Measurements from ENCODE around the gene PHKA2.

Gene PHKA2

DNA sequence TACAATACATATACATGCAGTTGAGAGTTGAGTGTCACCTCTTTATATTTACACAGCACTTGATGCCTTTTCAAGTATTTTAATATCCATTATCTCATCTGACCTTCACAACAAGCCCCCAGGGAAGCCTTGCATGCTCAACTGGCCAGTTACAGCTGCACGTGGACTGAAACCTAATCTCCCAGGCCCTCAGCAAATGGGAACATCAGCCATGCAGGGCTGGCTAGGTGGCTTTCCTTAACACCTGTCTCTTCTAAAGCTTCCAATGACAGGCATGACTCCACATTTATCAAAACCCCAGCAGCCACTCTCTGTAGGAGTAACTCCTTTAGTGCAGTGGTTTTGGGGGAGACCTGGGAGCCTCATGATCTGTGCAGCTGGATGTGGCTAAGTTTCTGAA is 56.4 kb downstream of the PHKA2 start:
- no peak for DNase-seq (ENCODE audit: low read depth)

DNA sequence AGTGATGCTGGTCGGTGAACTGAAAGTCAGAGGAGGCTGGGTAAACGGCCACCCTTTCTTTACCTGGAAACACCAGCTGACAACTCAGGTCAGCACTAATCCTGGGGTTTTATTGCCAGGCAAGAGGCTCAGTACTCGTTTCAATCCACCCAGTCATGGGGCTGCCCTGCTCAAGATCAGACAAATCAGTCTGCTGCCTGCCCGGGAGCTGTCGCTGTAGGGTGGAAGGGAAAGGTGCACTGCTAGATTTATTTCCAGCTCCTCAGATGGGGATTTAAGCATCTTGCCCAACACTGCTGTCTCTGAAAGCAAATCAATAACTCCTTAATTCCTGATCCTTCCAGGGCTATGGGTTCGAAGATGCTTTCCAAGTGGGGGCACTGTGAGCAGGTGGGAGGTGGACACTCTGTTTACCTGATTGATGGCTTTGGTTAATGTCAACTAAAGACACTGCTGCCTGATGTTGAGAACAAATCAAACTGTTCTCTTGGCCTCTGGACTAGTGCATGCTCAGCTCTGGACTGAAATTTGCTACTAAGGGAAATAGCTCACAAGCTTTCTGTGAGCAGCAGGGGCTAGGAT is 59.3 kb downstream of the PHKA2 start:
- DNase-seq (ENCODE audit: low read depth): no peak

DNA sequence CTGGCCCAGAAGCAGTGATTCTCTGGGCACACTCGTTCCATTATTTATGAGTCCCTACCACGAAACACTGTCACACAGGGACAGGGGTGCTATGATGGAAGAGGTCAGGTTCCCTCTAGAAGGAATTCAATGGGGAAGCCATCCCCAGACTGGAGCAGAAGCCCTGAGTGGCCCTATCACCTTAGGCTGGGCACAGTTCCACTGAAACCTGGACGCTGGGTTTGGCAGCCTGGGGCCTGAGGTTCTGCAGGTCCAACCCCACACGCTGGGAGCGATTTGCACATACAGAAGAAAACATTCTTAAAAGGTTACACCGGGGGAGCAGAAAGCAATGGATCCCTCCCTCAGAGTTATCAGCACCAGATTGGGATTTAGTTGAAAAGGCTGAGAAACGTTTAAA is 63.3 kb downstream of the PHKA2 start:
- DNase-seq (ENCODE audit: low read depth): no peak

DNA sequence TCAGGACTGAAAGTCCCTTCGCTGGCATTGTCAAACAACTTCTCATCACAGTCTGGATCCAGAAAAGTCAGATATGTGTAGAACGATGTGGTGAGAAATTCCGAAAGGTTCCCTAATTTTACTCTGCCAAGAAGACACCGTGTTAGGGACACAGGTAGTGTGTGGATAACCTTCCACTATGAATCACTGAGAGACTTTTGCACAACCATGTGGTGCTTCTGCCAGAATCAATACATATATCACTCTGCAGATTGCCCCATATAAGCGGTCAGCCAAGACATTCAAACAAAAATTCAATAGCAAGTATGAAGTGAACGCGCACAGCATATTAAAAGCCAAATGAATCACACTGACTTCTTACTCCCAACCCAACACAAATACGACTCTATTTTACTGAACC is 63.8 kb downstream of the PHKA2 start:
- DNase-seq (ENCODE audit: low read depth): no peak

DNA sequence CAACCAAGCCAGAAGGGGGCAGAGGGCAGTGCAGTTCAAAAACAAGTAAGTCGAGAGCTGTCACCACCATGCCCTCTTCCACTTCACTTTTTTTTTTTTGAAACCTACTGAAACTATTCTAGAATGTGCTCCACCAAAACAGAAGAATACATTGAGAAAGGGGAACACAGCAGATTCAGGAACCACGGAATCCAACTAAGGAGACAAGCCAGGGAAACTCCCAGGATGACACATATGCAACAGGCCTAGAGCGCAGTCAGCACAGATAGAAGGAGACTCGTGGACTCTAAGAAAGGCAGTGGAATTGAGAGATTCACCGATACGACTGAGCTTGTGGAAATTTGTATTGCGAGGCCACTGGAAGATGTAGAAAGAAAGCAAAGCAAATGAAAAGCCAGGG is 66.1 kb downstream of the PHKA2 start:
- DNase-seq (ENCODE audit: low read depth): no peak

DNA sequence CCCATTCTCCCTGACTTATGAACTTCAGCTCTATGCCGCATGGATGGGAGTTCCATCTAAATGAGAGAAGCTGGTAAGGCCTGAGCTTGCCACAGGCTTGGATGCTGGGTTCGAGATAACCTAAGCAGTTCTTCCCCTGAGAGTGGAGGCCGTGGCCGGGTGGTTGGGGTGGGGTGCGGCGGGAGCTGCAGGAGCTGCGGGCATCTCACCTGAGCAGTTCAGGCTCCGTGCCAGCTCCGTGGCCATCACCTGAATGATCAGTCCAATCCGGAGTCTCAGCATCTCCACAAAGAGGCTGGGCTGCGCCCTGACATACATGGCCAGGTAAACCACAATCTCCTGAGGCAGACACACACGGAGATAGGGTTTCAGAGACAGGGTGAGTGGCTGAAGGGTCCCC is 77.6 kb downstream of the PHKA2 start:
- DNase-seq (ENCODE audit: low read depth): no peak

DNA sequence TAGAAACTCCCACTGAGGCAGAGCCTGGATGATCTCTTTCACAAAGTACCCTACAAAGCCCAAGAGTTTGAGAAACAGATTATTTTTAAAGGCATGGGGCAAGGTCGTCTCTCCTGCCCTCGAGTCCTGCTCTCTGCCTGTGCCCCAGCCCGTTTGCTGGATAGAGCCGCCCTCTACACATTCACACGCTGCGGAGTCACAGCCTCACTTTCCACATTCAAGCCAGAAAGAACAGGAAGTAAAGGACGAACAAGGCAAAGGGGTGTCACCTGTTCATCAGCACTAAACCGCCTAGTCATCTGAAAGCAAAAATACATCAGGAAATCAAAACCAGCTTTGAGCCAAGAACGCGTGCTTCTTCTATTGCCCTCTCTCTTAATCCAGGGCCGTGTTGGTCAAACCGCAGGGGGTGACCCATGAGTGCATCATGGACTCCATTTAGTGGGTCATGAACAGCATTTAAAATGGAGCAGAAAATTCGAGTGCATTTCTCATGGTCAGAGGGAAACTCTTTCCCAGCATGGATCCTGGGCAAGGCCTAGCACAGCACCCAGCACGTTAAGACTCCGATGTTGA is 83.4 kb downstream of the PHKA2 start:
- no peak for DNase-seq (ENCODE audit: low read depth)

DNA sequence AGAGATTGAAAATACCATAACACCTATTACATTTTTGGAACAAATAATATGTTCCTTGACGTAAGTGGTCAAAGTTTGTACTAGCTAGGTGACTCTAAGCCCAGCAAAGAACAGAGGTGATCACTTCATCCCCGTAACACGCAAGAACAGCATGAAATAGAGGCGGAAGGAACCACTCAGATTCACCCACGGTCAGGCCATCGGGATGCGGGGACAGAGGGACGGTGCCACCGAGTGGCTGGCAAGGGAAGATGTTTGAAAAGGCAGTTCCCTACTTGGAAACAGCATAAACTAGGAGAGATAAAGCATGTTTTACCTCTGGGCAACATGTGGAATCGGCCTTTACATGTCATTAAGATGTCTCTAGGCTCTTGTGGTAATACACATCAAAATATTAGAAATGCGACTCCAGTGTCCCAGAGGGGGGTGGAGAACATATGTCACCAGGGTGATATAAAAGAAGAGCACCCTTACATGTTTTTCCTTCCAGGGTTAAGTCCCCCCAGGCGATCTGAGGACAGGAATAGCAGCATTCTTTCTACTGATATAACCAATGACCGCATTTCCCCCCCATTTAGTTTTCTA is 84.0 kb downstream of the PHKA2 start:
- DNase-seq (ENCODE audit: low read depth): no peak

DNA sequence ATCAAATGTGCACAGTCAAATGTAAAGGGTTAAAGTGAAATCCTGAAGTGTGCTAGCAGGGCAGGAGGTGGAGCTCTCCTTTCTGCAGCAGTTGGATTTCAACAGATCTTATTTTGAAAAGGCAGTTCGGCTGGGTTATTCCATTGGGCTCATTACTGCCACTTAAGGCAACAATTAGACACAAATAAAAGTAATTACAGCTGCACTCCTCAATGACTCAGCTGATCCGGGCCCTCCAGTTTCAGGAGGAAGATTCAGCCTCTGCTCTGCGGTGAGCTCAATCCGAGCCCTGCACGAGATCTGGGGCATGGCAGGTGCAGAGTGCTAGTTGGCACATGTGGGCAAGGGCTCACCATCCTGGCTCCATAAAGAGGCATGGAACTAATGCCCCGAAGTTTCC is 85.4 kb downstream of the PHKA2 start:
- DNase-seq (ENCODE audit: low read depth): no peak

DNA sequence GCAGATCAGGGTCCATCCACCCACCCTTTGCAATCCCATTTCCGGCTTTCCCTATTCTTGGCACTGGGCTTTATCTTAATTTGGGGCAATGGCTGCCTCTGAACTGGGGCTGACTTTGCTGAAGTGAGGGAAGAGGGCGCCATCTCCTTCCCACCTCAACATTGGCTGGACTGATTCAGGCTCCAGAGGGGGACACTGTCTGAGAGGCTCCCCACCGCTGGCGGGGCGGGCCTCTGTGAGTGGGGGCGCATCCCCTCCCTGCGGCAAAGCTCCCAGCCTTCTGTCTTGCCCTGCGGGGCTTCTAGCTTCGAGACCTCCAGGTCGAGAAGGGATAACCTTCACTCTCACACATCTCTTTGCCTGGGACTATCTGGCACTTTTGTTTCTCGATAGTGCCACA is 85.8 kb downstream of the PHKA2 start:
- no peak for DNase-seq (ENCODE audit: low read depth)

DNA sequence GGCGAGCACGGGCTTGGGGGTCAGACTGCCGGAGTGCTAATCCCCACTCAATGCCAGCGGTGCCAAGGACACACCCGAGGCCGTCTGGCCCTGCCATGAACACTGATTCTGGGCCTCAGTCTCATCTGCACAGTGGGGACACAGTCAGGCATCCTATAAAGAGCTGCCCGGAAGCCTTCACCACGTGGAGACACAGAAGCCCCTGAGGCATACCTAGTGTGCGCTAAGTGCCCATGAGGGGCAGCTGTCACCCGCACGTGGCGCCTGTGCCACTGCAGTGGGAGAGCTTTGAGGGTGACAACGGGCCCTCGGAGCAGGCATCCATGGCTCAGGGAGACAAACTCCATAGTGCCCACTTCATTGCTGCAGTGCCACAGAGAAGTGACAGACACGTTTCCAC is 86.3 kb downstream of the PHKA2 start:
- DNase-seq (ENCODE audit: low read depth): no peak

DNA sequence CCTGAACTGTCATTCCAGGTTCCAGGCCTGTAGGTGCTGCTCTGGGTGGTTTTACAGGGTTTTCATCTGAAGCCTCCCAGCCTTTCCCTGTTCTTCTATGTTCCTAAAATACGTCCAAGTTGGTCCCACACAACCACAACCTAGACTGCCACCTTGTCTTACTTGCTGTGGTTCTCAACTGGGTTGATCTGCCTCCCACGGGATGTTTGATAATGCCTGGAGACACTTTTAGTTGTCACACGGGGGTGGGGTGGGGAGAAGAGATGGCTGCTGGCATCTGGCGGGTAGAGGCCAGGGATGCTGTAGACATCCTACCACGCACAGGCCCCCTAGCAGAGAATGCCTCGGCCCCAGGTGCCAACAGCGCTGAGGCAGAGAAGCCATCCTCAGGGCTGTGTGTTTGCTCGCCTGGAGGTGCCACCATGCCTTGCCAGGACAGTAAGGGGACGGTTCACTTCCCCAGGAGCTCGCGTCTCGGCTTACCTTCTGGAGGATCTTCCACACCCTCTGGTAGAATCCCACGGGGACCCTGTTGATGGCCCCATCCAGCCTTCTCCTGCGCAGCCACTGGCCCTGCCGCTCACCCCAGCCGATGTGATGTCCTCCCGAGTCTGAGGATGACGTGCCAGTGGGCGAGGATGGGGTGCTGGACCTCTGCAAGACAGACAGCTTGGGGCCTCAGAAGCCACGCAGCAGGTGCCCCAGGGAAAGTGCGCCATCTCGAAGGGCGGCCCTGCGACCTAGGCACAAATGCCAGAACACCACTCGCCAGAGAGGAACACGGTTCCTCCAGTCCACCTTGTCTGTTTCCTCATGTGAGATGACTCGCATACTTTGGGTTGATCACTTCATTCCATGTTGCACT is 87.0 kb downstream of the PHKA2 start:
- DNase-seq (ENCODE audit: low read depth): no peak

DNA sequence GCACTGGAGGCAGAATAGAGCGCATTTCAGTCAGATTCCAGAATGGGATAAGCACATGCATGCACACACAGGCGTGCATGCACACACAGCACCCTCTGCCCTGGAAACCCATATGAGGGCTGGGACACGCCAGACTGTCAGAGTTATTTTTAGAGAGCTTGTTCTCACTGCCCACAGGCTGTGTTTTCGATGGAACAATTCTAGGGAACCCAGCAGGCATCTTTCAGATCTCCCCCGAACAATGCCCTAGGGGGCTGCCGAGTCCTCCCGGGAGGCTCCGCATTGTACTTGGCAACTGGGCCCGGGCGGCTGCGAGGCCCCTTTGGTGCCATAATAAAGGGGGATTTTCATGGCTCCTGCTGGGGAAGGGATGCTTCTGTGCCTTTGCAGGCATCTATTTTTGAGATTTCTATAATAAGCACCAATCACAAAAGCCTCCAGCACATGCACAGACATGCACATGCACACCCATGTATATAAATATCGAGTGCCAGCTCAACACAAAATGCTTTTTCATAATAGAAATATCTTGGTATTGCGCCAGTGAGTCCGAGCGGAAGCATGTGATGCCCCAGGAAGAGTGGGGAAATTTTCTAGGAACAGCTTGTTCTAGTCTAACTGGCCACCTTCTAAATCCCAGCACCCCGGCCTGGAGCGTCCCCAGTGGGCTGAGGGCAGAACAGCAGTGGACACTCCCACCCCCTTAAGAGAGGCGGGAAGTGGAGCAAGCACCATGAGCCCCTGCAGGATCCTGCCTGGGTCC is 88.5 kb downstream of the PHKA2 start:
- no peak for DNase-seq (ENCODE audit: low read depth)

DNA sequence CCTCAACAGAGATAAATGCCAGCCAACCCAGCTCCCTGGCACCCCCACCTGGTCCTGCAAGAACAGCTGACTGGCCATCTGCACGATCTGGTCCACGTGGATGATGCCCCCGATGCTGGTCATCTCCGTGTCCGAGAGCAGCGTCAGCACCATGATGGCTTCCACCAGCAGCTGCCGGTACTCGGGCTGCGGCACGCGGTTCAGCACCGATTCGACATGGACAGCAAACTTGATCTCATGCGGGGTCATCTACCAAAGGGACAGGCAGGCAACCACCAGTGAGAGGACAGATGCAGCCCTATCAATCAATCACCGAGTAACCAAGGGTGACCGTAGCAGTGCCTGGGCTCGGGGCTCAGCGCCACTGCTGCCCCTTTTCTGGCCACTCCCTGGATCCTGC is 89.8 kb downstream of the PHKA2 start:
- no peak for DNase-seq (ENCODE audit: low read depth)

DNA sequence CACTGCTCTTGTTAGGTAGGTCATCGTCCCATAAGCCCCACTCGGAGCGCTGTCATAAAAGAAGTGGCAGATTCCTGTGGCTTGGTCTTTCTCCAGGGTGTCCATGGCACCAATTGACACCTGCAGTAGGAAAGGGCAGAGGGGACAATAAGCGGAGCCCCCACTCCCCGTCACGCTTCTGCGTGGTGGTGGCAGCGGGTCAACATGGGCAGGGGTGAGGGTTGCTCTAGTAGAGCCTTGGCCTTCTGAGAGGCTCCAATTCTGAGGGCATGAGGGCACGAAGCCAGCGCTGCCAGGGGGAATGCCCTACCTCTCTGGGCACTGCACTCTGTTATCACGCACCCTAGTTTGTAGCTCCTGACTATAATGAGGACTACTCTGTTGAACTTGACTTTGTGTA is 90.4 kb downstream of the PHKA2 start:
- no peak for DNase-seq (ENCODE audit: low read depth)

DNA sequence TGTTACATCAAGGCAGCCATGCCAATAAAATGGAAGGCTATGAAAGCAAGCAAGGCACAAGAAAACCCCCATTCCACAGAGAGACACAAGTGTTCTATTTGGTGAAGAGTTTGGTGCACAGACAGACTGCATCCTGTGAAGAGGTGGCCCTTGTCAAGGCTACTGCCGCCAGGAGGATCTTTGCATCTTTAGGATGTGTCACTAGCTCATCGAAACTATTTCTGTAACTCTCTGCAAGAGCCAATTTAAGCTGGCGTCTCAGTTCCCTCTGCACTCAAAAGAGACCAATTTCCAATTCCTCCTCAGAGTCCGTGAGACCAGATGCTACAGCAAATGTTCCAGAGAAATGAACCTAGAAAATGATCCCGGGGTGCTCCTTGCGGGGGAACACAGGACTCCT is 91.0 kb downstream of the PHKA2 start:
- no peak for DNase-seq (ENCODE audit: low read depth)

DNA sequence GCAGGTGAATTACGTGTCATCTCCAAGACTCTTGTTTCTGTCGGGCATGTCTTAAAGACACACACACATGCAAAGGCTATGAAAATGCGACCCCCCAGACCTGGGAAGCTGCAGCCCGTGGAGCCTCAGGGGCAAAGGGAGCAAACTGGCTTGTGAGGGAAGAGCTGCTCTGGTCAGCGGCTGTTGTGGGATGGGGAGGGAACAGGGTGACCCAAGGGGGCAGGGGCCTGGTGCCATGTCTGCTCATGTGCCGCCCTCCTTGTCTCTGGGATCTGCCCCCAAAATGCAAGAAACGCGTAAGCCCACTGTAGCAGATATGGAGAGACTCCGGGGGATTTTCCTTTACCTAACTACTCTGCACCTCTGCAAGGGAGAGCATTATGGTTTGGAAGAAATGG is 92.4 kb downstream of the PHKA2 start:
- DNase-seq (ENCODE audit: low read depth): no peak

DNA sequence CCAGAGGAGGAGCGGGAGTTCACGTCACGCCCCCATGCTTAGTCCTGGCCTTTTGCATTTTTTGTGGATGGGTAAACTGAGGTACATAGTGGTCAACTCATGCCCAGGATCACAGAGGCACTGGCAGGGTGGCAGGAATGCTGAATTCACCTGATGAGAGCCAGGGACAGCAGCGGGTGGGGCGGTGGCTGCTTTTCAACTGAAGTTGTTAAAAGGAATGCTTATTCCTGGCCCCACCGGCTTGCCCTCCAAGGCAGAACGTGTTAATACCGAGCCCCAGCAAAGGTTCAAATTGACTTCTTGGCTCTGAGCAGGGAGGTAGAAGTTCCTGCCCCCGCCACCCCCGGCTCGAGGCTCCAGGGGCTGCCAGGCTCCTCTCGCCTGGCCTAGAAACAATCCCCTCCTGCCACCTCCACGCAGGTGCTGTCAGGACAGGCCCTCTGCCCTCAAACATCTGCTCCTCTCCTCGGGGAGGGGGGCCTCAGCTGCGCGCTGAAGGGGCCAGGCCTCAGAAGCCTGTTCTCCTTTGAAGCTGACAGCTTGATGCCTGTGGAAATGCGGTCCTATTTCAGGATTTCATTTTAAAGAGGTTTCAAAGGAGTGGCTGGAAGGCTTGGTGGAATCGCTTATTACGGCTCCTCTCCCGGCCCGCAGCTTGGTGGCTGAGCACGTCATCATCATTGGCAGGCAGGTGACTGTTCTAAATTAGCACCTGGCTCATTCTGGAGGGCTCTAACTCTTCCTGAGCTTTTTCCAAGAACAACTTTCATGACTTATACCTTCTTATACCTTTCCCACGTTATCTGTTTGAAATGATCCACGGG is 93.0 kb downstream of the PHKA2 start:
- no peak for DNase-seq (ENCODE audit: low read depth)

DNA sequence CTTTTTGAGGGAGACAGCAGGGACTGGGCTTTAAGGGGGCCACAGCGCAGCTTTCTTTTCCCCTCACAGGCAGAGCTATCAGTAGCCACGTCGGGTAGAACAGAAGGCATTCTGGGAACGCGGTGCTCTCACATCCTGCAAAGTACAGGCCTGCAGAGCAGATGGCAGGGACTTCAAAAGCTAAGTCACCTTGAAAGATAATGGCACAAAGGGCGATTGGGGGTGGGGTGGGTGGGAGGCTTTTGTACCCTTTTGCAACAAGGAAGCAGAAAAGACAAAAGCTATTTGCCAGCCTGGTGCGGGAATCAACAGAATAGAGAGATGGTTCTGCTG is 93.9 kb downstream of the PHKA2 start:
- DNase-seq (ENCODE audit: low read depth): no peak

DNA sequence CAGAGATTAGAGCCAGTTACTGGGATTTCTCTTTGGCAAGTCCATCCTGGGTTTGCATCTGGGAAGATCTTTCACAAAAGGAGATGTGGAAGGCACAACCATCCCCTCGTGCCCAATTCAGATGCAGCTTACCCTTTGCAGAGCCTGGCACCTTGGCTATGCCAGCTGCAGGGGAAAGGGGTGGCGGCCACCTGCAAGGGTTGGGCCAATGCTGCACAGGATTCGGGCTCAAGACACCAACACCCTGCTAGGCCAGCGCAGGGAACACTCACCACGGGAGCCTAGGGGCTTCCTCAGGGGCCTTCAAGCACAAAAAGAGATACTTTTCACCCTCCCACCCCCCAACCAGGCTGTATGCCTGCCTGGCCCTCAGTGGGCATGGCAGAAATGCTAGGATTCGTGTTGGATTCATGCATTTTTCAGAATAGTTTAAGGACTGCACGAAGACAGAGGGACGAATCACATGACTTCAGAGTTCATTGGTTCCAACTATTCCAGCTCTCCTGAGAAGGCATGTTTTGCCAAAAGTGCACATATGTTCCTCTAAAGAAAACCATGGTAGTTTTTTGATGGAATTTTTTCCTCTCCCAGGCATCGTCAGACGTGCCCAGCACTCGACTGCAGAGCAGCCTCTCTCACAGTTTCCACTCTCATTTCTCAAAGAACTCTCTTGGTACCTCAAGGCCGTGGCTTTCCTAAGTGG is 94.4 kb downstream of the PHKA2 start:
- no peak for DNase-seq (ENCODE audit: low read depth)

DNA sequence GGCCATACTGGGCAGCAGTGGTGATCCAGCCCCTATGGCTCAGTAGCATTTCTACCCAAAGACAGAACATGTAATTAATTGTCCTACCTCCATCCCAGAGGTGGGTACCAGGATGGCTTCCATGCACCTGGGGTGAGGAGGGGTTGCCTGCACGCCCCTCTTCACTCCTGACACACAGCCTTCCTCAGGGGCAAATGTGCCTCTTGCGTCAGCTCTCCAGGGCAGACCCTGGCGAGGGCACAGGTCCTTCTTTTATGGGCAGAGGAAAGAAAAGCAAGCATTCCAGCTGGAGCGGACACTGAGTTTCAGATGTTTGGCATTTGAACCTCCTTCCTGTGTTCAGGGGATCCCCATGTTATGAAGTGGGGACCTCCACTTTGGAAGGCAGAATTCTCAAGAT is 95.6 kb downstream of the PHKA2 start:
- DNase-seq (ENCODE audit: low read depth): no peak
